Neural progenitor cell (in vitro differentiated cells): ENCODE data around the gene SCP2.

Experiments used
- EZH2 ChIP-seq: fragments of 200-600 bp; sonication (generic); IDR thresholded peaks from 2 replicates; pipeline ENCODE4 v1.6.1; 2017; ENCODE audit warnings: antibody characterized with exemption, mild to moderate bottlenecking, moderate library complexity
- EZH2phosphoT487 ChIP-seq: fragments of 200-600 bp; sonication (generic); IDR thresholded peaks from 2 replicates; pipeline ENCODE4 v1.6.1; 2017; ENCODE audit warnings: antibody characterized with exemption
- TF ChIP-seq, protein P1 (sequence below): fragments of 200-600 bp; sonication (generic); IDR thresholded peaks from 2 replicates; pipeline ENCODE4 v1.5.1; 2017; ENCODE audit warnings: antibody characterized with exemption, mild to moderate bottlenecking

DNA sequence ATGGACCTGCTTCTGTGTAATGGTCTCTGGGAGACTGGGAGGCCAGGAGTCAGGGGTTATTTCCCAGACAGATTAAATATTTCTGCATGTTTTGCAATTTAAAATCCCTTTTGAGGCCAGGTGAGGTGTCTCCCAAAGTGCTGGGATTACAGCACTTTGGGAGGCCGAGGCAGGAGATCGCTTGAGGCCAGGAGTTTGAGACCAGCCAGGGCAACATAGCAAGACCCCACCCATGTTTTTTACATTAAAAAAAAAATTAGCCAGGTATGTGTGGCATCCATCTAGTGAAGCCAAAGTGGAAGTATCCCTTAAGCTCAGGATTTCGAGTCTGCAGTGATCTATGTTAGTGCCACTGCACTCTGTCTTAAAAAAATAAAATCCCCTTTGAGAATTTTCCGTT is 39.6 kb upstream of the SCP2 start:
- TF ChIP-seq, protein P1, sequence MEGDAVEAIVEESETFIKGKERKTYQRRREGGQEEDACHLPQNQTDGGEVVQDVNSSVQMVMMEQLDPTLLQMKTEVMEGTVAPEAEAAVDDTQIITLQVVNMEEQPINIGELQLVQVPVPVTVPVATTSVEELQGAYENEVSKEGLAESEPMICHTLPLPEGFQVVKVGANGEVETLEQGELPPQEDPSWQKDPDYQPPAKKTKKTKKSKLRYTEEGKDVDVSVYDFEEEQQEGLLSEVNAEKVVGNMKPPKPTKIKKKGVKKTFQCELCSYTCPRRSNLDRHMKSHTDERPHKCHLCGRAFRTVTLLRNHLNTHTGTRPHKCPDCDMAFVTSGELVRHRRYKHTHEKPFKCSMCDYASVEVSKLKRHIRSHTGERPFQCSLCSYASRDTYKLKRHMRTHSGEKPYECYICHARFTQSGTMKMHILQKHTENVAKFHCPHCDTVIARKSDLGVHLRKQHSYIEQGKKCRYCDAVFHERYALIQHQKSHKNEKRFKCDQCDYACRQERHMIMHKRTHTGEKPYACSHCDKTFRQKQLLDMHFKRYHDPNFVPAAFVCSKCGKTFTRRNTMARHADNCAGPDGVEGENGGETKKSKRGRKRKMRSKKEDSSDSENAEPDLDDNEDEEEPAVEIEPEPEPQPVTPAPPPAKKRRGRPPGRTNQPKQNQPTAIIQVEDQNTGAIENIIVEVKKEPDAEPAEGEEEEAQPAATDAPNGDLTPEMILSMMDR: no peak
- TF ChIP-seq EZH2: no peak
- TF ChIP-seq EZH2phosphoT487: no peak
